A673 (cell line): ENCODE measurements around the gene HDHD3.

Experiments
- EZH2 ChIP-seq: fragments of 200-600 bp; sonication (generic); IDR thresholded peaks from 2 replicates; pipeline ENCODE4 v1.6.1; 2017; ENCODE audit warnings: borderline replicate concordance, low read depth, mild to moderate bottlenecking, mixed read lengths, antibody characterized with exemption, low read length; ENCODE audit not compliant: poor library complexity, severe bottlenecking
- TF ChIP-seq, protein P1 (sequence below): fragments of 300-800, 200-600 bp; sonication (generic); conservative IDR thresholded peaks from 2 replicates; pipeline ENCODE4 v1.5.1; 2017; ENCODE audit warnings: low read depth, mild to moderate bottlenecking, antibody characterized with exemption, low read length, moderate library complexity, mixed read lengths

DNA sequence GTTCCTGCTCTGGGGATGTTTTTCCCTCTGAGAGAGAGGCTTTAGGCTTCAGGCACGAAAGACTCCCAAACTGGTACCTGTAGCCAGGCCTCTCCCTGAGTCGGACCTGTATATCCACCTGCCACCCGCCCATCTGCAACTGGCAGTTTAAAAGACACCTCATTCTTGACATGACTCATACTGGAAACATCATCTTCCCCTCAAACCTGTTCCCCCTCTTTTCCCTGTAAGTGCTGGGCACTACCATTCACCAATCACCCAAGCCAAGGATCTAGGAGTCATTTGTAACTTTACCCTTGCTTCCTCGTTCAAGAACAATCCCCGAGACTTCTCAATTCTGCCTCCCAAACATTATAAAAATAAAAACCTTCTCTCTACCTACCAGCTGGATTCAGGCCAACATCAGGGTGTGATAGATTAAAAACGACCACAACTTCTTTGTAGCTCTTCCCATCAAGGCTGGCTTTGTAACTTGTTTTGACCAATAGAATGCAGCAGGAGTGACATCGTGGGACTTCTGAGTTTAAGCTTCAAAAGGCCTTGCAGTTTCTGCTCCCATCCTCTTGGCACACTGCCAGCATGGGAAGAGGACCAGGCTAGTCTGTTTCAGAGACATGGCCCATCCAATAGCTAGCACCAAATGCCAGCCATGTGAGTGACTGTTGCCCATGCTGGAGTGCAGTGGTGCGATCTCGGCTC lies 34.9 kb downstream of the HDHD3 start:
- TF ChIP-seq, protein P1, sequence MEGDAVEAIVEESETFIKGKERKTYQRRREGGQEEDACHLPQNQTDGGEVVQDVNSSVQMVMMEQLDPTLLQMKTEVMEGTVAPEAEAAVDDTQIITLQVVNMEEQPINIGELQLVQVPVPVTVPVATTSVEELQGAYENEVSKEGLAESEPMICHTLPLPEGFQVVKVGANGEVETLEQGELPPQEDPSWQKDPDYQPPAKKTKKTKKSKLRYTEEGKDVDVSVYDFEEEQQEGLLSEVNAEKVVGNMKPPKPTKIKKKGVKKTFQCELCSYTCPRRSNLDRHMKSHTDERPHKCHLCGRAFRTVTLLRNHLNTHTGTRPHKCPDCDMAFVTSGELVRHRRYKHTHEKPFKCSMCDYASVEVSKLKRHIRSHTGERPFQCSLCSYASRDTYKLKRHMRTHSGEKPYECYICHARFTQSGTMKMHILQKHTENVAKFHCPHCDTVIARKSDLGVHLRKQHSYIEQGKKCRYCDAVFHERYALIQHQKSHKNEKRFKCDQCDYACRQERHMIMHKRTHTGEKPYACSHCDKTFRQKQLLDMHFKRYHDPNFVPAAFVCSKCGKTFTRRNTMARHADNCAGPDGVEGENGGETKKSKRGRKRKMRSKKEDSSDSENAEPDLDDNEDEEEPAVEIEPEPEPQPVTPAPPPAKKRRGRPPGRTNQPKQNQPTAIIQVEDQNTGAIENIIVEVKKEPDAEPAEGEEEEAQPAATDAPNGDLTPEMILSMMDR = no peak
- TF ChIP-seq EZH2 = no peak
